H1 (cell line): ENCODE data around the gene MGMT. TPM values are rescaled to one million over a fixed set of nuclear protein-coding genes. Genes with fewer than 3 reads are reported as not detected.

Experiments used
- CTCF ChIA-PET: fragments of 300-600 bp; sonication (Branson Sonifier 250); formaldehyde crosslinking; loops from one replicate; lab custom pipeline; 2021; ENCODE audit not compliant: partially characterized antibody; lab: Charles Lee
- POLR2A ChIA-PET: fragments of 300-600 bp; sonication (Branson Sonifier 250); formaldehyde crosslinking; loops from one replicate; lab custom pipeline; 2021; ENCODE audit warnings: inconsistent platforms; ENCODE audit not compliant: partially characterized antibody; lab: Charles Lee
- DNase-seq, 2 experiments: peaks; one replicate each; pipeline versions ENCODE4 v3.0.0 to v3.0.0-alpha.2; 2010 to 2022; ENCODE audit warnings: low spot score in 2 of 2, low read depth in 1 of 2, mixed read lengths in 1 of 2
- FAIRE-seq: peaks from 2 replicates; lab custom pipeline; 2011; peaks lifted over from hg19 to GRCh38; lab: Jason Lieb, UNC
- H2AFZ ChIP-seq: 2 replicates; pipeline ENCODE4 v1.8.1; 2012; ENCODE audit warnings: low read length, inconsistent platforms
- H2AK5ac ChIP-seq: 2 replicates; pipeline ENCODE4 v1.6.1; 2013; ENCODE audit warnings: low read depth, low read length
- H2BK120ac ChIP-seq: replicated peaks from 2 replicates; pipeline ENCODE3; 2013; ENCODE audit warnings: low read depth, low read length, inconsistent platforms
- H2BK12ac ChIP-seq: 2 replicates; pipeline ENCODE4 v1.6.1; 2013; ENCODE audit warnings: low read depth, low read length
- H2BK15ac ChIP-seq: 2 replicates; pipeline ENCODE4 v1.6.1; 2013; ENCODE audit warnings: low read length
- H2BK20ac ChIP-seq: 2 replicates; pipeline ENCODE4 v1.6.1; 2013; ENCODE audit warnings: low read length
- H2BK5ac ChIP-seq: 2 replicates; pipeline ENCODE4 v1.6.1; 2013; ENCODE audit warnings: low read depth, low read length
- H3K14ac ChIP-seq: 2 replicates; pipeline ENCODE4 v1.6.1; 2013; ENCODE audit warnings: inconsistent platforms; ENCODE audit not compliant: insufficient read length
- H3K18ac ChIP-seq: 2 replicates; pipeline ENCODE4 v1.6.1; 2013; ENCODE audit warnings: low read length; ENCODE audit errors: extremely low read depth
- H3K23ac ChIP-seq: 2 replicates; pipeline ENCODE4 v1.6.1; 2013; ENCODE audit warnings: inconsistent platforms; ENCODE audit not compliant: insufficient read length
- H3K23me2 ChIP-seq: 2 replicates; pipeline ENCODE4 v1.6.1; 2013; ENCODE audit warnings: low read depth, low read length
- H3K27ac ChIP-seq: 2 replicates; pipeline ENCODE4 v1.6.1; 2011; ENCODE audit warnings: low read depth, low read length, inconsistent platforms
- H3K27me3 ChIP-seq, 4 experiments: replicated peaks in 1 of 4; 1 replicate in 1 of 4; 2 replicates in 3 of 4; pipeline versions ENCODE4 v1.6.1 to v1.8.1; 2011 to 2013; ENCODE audit warnings: low read length in 3 of 4, mild to moderate bottlenecking in 3 of 4, inconsistent platforms in 2 of 4, mixed read lengths in 2 of 4, moderate library complexity in 1 of 4; ENCODE audit not compliant: control insufficient read depth in 3 of 4, insufficient read depth in 3 of 4; ENCODE audit errors: extremely low read depth in 1 of 4
- H3K36me3 ChIP-seq, 4 experiments: 2 replicates each; pipeline versions ENCODE4 v1.6.1 to v1.8.1; 2011 to 2013; ENCODE audit warnings: mild to moderate bottlenecking in 4 of 4, low read length in 3 of 4, moderate library complexity in 2 of 4, control low read depth in 1 of 4, inconsistent platforms in 1 of 4; ENCODE audit not compliant: insufficient read depth in 4 of 4, control insufficient read depth in 2 of 4
- H3K4ac ChIP-seq: replicated peaks from 2 replicates; pipeline ENCODE3; 2013; ENCODE audit warnings: low read length, low read depth, mixed read lengths, inconsistent platforms; ENCODE audit not compliant: insufficient read length
- H3K4me1 ChIP-seq, 4 experiments: replicated peaks in 1 of 4; 1 replicate in 1 of 4; 2 replicates in 3 of 4; pipeline versions ENCODE4 v1.6.1 to v1.8.1; 2011 to 2013; ENCODE audit warnings: low read length in 3 of 4, inconsistent platforms in 2 of 4, mixed read lengths in 1 of 4; ENCODE audit not compliant: insufficient read depth in 4 of 4, control insufficient read depth in 3 of 4
- H3K4me2 ChIP-seq, 2 experiments: 2 replicates each; pipeline versions ENCODE4 v1.6.1 to v1.8.1; 2011 to 2013; ENCODE audit warnings: low read depth in 2 of 2, low read length in 2 of 2, control low read depth in 1 of 2, inconsistent platforms in 1 of 2, mild to moderate bottlenecking in 1 of 2; ENCODE audit not compliant: insufficient read depth in 1 of 2
- H3K4me3 ChIP-seq, 4 experiments: fragments of 200-600, 300-600 bp in 1 of 4; sonication (generic), shearing (Covaris generic), sonication (Bioruptor Twin) in 1 of 4; 2 replicates each; pipeline versions ENCODE4 v1.5.1 to v1.8.1; 2011 to 2016; ENCODE audit warnings: low read length in 4 of 4, low read depth in 3 of 4, control low read depth in 2 of 4, inconsistent platforms in 2 of 4, mild to moderate bottlenecking in 2 of 4, mixed read lengths in 1 of 4, moderate library complexity in 1 of 4; ENCODE audit not compliant: insufficient read depth in 2 of 4; ENCODE audit errors: extremely low read depth in 1 of 4
- H3K56ac ChIP-seq: replicated peaks from 2 replicates; pipeline ENCODE3; 2013; ENCODE audit warnings: low read depth, mild to moderate bottlenecking, mixed read lengths, low read length, inconsistent platforms; ENCODE audit not compliant: insufficient read length
- H3K79me1 ChIP-seq: 2 replicates; pipeline ENCODE4 v1.6.1; 2013; ENCODE audit warnings: low read depth, low read length, control low read depth
- H3K79me2 ChIP-seq, 2 experiments: 2 replicates each; pipeline versions ENCODE4 v1.6.1 to v1.8.1; 2012 to 2013; ENCODE audit warnings: low read length in 2 of 2, mild to moderate bottlenecking in 2 of 2, inconsistent platforms in 1 of 2; ENCODE audit not compliant: insufficient read depth in 2 of 2, control insufficient read depth in 1 of 2
- H3K9ac ChIP-seq, 4 experiments: replicated peaks in 1 of 4; 1 replicate in 1 of 4; 2 replicates in 3 of 4; pipeline versions ENCODE4 v1.6.1 to v1.8.1; 2011 to 2013; ENCODE audit warnings: low read depth in 3 of 4, low read length in 3 of 4, control low read depth in 2 of 4, mild to moderate bottlenecking in 2 of 4, moderate library complexity in 2 of 4, inconsistent platforms in 1 of 4; ENCODE audit errors: extremely low read depth in 1 of 4
- H3K9me3 ChIP-seq, 2 experiments: 2 replicates each; pipeline versions ENCODE4 v1.6.1 to v1.8.1; 2012 to 2013; ENCODE audit warnings: mild to moderate bottlenecking in 2 of 2, moderate library complexity in 2 of 2, control low read depth in 1 of 2, inconsistent platforms in 1 of 2, low read depth in 1 of 2, low read length in 1 of 2, mixed read lengths in 1 of 2; ENCODE audit not compliant: insufficient read depth in 2 of 2
- H4K20me1 ChIP-seq, 2 experiments: replicated peaks in 1 of 2; 2 replicates each; pipeline versions ENCODE3 to v1.8.1; 2011 to 2013; ENCODE audit warnings: inconsistent platforms in 2 of 2, low read length in 2 of 2, mild to moderate bottlenecking in 1 of 2; ENCODE audit not compliant: insufficient read depth in 2 of 2, control insufficient read depth in 1 of 2
- H4K5ac ChIP-seq: 2 replicates; pipeline ENCODE4 v1.6.1; 2013; ENCODE audit warnings: low read length, low read depth, mixed read lengths, inconsistent platforms; ENCODE audit not compliant: insufficient read length
- H4K8ac ChIP-seq: 2 replicates; pipeline ENCODE4 v1.8.0; 2013; ENCODE audit warnings: mild to moderate bottlenecking, moderate library complexity, low read length, inconsistent platforms; ENCODE audit not compliant: insufficient read depth; ENCODE audit errors: extremely low read depth
- H4K91ac ChIP-seq: replicated peaks from 2 replicates; pipeline ENCODE3; 2013; ENCODE audit warnings: low read length, mixed read lengths, inconsistent platforms; ENCODE audit not compliant: insufficient read length
- BCL11A ChIP-seq, 2 experiments: IDR thresholded peaks; one replicate each; pipeline ENCODE4 v1.6.1; 2011; ENCODE audit warnings: low read depth in 2 of 2, low read length in 2 of 2, mild to moderate bottlenecking in 2 of 2
- CBX5 ChIP-seq: fragments of 300-800, 300-1000 bp; sonication (generic); IDR thresholded peaks from 2 replicates; pipeline ENCODE4 v1.7.1; 2016; ENCODE audit warnings: antibody characterized with exemption, low read length, low read depth
- CREB1 ChIP-seq: IDR thresholded peaks from 2 replicates; pipeline ENCODE4 v1.6.1; 2012; ENCODE audit warnings: inconsistent platforms
- GABPA ChIP-seq: IDR thresholded peaks from 2 replicates; pipeline ENCODE4 v1.6.1; 2011; ENCODE audit warnings: mild to moderate bottlenecking, low read length, moderate library complexity, borderline replicate concordance; ENCODE audit not compliant: insufficient read depth
- GTF2F1 ChIP-seq: IDR thresholded peaks from 2 replicates; pipeline ENCODE4 v1.6.1; 2012; ENCODE audit warnings: low read depth, low read length, improper control_type of control experiment, borderline replicate concordance
- JUND ChIP-seq: IDR thresholded peaks from 2 replicates; pipeline ENCODE4 v1.6.1; 2011; ENCODE audit warnings: mild to moderate bottlenecking, improper control_type of control experiment, low read length
- KDM4A ChIP-seq: IDR thresholded peaks from one replicate; pipeline ENCODE4 v1.7.1; 2012; ENCODE audit warnings: low read depth, mild to moderate bottlenecking, moderate library complexity, low read length, inconsistent platforms; ENCODE audit not compliant: severe bottlenecking
- RBBP5 ChIP-seq: IDR thresholded peaks from 2 replicates; pipeline ENCODE4 v1.7.1; 2012; ENCODE audit warnings: low read depth, mild to moderate bottlenecking, inconsistent platforms, low read length, moderate library complexity, borderline replicate concordance
- WGBS, 2 experiments: shearing (Covaris generic) in 1 of 2; methylation state at CpG; one replicate each; pipeline versions ENCODE4 v1.1.6 to v1.1.7; 2013 to 2015; ENCODE audit warnings: low lambda C conversion rate in 2 of 2, mixed read lengths in 2 of 2, inconsistent platforms in 1 of 2, low coverage in 1 of 2, missing lambda C conversion rate in 1 of 2; ENCODE audit not compliant: insufficient replicate concordance in 2 of 2, insufficient coverage in 1 of 2, insufficient read length in 1 of 2; ENCODE audit errors: extremely low coverage in 1 of 2, missing lambda C conversion rate in 1 of 2; 5-methylcytosine and 5-hydroxymethylcytosine counted together
- polyA plus RNA-seq, 7 experiments: library from polyadenylated mRNA; depleted of rRNA in 3 of 7; stranded (reverse) in 5 of 7; unstranded in 2 of 7; fragments of >200 nt in 5 of 7; fragments of 200-250 nt in 2 of 7; gene quantifications; 1 replicate in 5 of 7; 2 replicates in 1 of 7; 4 replicates in 1 of 7; pipeline versions ENCODE4 v1.2.1 to v1.2.3, GENCODE V29; 2011 to 2013; ENCODE audit warnings: missing spikeins in 2 of 7, mixed read lengths in 2 of 7
- total RNA-seq: library from RNA; stranded (reverse); fragmentation: NEBNext Ultra II Directional; extraction: Animal tissue kit (Norgen Biotek cat#: 25700); gene quantifications from 2 replicates; pipeline ENCODE4 v1.2.1, GENCODE V29; 2021
- TF ChIP-seq, protein P1 (sequence below): IDR thresholded peaks from 2 replicates; pipeline ENCODE4 v1.6.1; 2012; ENCODE audit warnings: inconsistent platforms
- TF ChIP-seq, protein P2 (sequence below): IDR thresholded peaks from 2 replicates; pipeline ENCODE4 v1.6.1; 2011; ENCODE audit warnings: low read depth, mild to moderate bottlenecking, low read length; ENCODE audit not compliant: insufficient read depth
- TF ChIP-seq, protein P3 (sequence below): IDR thresholded peaks from 2 replicates; pipeline ENCODE4 v1.6.1; 2012; ENCODE audit warnings: inconsistent platforms

MGMT gene
- total and polyA plus RNA-seq, 2 of the 8 experiments (the other 6 are each of a cell fraction or from before 2014, with no cell fraction given) = 9.9 to 10.7 TPM

DNA sequence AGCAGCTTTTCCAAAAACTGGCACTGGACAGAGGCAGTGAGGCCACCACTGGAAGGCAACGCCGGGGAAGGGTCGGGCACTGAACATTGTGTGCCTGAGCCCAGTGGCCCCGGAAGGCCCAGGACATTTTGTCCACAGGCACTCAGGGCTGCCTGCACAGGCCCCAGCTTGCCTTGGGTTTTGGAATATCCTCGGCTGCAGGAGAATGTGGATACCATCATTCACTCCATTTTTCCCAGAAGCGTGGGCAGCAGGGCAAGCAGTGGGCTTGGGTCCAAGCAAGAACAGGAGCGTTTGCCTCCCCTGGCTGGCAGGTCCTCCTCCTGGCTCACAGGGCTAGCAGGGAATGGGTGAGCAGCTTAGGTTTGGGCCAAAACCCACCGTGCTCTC lies 349.6 kb downstream of the MGMT start:
- no peak overlapping the region for H2AK5ac ChIP-seq
- H3K56ac ChIP-seq = no peak overlapping the region
- no peaks in the 10 kb centered on the region for H3K4me1 ChIP-seq
- no peak overlapping the region for H2BK12ac ChIP-seq
- no peak overlapping the region for H4K91ac ChIP-seq
- POLR2A ChIA-PET = no interaction called here
- H2BK15ac ChIP-seq = no peak overlapping the region
- CTCF ChIA-PET = no interaction called here
- DNase-seq (no peak), FAIRE-seq (no peak)
- H3K14ac ChIP-seq = no peak overlapping the region
- H3K36me3 ChIP-seq = no peaks in the 10 kb centered on the region
- H3K27ac ChIP-seq = no peak overlapping the region
- no peak overlapping the region for H4K5ac ChIP-seq
- H3K79me1 ChIP-seq = no peaks in the 10 kb centered on the region
- no peak overlapping the region for H2AFZ ChIP-seq
- H3K23ac ChIP-seq = no peak overlapping the region
- H2BK5ac ChIP-seq = no peak overlapping the region
- no peak overlapping the region for H3K4me3 ChIP-seq
- H2BK120ac ChIP-seq = no peak overlapping the region
- peaks cover 7 to 11% of the 10 kb centered on the region in 2 experiments; a peak in 2 of 4 replicates for H3K9me3 ChIP-seq
- no peak overlapping the region for H2BK20ac ChIP-seq
- H3K18ac ChIP-seq = no peak overlapping the region
- no peak overlapping the region for H3K4me2 ChIP-seq
- 94% methylated on average over 5 of the region's 8 CpGs; no CpG with 5 or more reads in 1 of the 2 experiments for WGBS, 2 experiments
- H4K20me1 ChIP-seq = no peaks in the 10 kb centered on the region
- no peaks in the 10 kb centered on the region for H3K79me2 ChIP-seq
- no peaks in the 10 kb centered on the region for H3K27me3 ChIP-seq
- no peak overlapping the region for H3K9ac ChIP-seq
- no peak overlapping the region for H3K4ac ChIP-seq
- no peak overlapping the region for H4K8ac ChIP-seq
- H3K23me2 ChIP-seq = no peaks in the 10 kb centered on the region
- TF ChIP-seq, protein P1, sequence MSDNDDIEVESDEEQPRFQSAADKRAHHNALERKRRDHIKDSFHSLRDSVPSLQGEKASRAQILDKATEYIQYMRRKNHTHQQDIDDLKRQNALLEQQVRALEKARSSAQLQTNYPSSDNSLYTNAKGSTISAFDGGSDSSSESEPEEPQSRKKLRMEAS = no peak
- TF ChIP-seq JUND (no peak), BCL11A (IDR thresholded peaks at IDR 0.05; ENCODE audit: low read depth in 2 of 2, low read length in 2 of 2) (no peak), GABPA (no peak), CBX5 (no peak), KDM4A (no peak), GTF2F1 (no peak), CREB1 (no peak), RBBP5 (no peak)
- TF ChIP-seq, protein P2, sequence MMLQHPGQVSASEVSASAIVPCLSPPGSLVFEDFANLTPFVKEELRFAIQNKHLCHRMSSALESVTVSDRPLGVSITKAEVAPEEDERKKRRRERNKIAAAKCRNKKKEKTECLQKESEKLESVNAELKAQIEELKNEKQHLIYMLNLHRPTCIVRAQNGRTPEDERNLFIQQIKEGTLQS = no peak
- TF ChIP-seq, protein P3, sequence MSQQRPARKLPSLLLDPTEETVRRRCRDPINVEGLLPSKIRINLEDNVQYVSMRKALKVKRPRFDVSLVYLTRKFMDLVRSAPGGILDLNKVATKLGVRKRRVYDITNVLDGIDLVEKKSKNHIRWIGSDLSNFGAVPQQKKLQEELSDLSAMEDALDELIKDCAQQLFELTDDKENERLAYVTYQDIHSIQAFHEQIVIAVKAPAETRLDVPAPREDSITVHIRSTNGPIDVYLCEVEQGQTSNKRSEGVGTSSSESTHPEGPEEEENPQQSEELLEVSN = no peak
